ENCODE measurements around the gene TMEM116. TPM values are rescaled to one million over a fixed set of nuclear protein-coding genes. Genes with fewer than 3 reads are reported as not detected.

TMEM116 gene
- total and polyA plus RNA-seq, 2 donors (not counting 3 experiments of a cell fraction or from before 2014, with no cell fraction given), result 1.6 to 3.9 TPM

- no peaks in the 10 kb centered on the region for H3K9me1 ChIP-seq (replicated peaks; ENCODE audit: control insufficient read depth, extremely low read depth, insufficient read depth, low read length)
- dilution Hi-C loops (cut with MboI; ENCODE audit: extremely low pct_ligation_motif_present, low sequenced_read_pairs), result no loop called here
- H3K27me3 ChIP-seq (ENCODE audit: control insufficient read depth in 2 of 2, insufficient read depth in 2 of 2, low read length in 2 of 2), result no peaks in the 10 kb centered on the region
- FAIRE-seq (no peak), DNase-seq (ENCODE audit: low read depth, low spot score) (no peak)
- H3K36me3 ChIP-seq (ENCODE audit: control insufficient read depth in 2 of 2, extremely low read depth in 1 of 2, insufficient read depth in 2 of 2, low read length in 2 of 2), result no peaks in the 10 kb centered on the region
- ChIA-PET CTCF (interaction anchor here (0.6 to 1.5 kb wide), 2 partner anchors 11 to 123 kb away, joined by 3 to 6 read pairs; no protein-coding TSS in a partner anchor), POLR2A (no interaction called here)
- no TSS peak for BruUV-seq (replicated peaks)
- H3K4me2 ChIP-seq (ENCODE audit: insufficient read depth, low read length), result no peak overlapping the region
- H3K27ac ChIP-seq (ENCODE audit: insufficient read depth, low read depth, low read length), result no peak overlapping the region
- H4K20me1 ChIP-seq (replicated peaks; ENCODE audit: control insufficient read depth, extremely low read depth, insufficient read depth, low read length), result no peaks in the 10 kb centered on the region
- H3K79me2 ChIP-seq (ENCODE audit: control insufficient read depth, insufficient read depth, low read length), result no peaks in the 10 kb centered on the region
- peaks cover 17% of the 10 kb centered on the region for H3K4me1 ChIP-seq (ENCODE audit: control insufficient read depth, extremely low read depth, insufficient read depth, low read length)
- H3K9me3 ChIP-seq (replicated peaks; ENCODE audit: control insufficient read depth, insufficient read depth, low read length), result no peaks in the 10 kb centered on the region
- TF ChIP-seq POLR2A (IDR thresholded peaks at IDR 0.05; ENCODE audit: low read depth, low read length) (no peak), GATA2 (IDR thresholded peaks at IDR 0.05; ENCODE audit: insufficient read depth, insufficient read length, low read depth, low read length) (no peak), EZH2 (IDR thresholded peaks at IDR 0.05; ENCODE audit: borderline replicate concordance, low read depth, low read length, severe bottlenecking) (no peak), MYC (IDR thresholded peaks at IDR 0.05; ENCODE audit: low read depth, low read length) (no peak), JUN (IDR thresholded peaks at IDR 0.05; ENCODE audit: borderline replicate concordance, insufficient read depth, insufficient read length, low read depth) (no peak), FOS (IDR thresholded peaks at IDR 0.05; ENCODE audit: borderline replicate concordance, insufficient read depth, low read length) (no peak), POLR2AphosphoS5 (IDR thresholded peaks at IDR 0.05; ENCODE audit: insufficient read depth, low read depth, low read length) (no peak), CTCF (IDR thresholded peaks at IDR 0.05; ENCODE audit: extremely low read depth in 1 of 2, insufficient read depth in 1 of 2, low read depth in 1 of 2, low read length in 2 of 2) (no peak), MAX (IDR thresholded peaks at IDR 0.05; ENCODE audit: insufficient read depth, insufficient read length) (no peak)
- no peak overlapping the region for H3K4me3 ChIP-seq (replicated peaks in 1 of 3; ENCODE audit: insufficient read depth in 1 of 3, low read depth in 1 of 3, low read length in 3 of 3)
- intact Hi-C loops (cut with micrococcal nuclease), result no loop called here
- H2AFZ ChIP-seq (ENCODE audit: low read depth, low read length), result no peak overlapping the region
- H3K9ac ChIP-seq (replicated peaks; ENCODE audit: extremely low read depth, insufficient read depth, low read length), result no peak overlapping the region
These were observed 85.6 kb downstream of the TMEM116 start for GRCh38 chr12:111927346-111927745.

All from endothelial cell of umbilical vein (primary cell).